Activated T-helper 9 cell treated with anti-CD3 and anti-CD28 coated beads, Interleukin-2, amount 50 U/mL, for 16 hours (primary cell): ENCODE measurements around the gene DNPEP.

ENCODE experiments used
- DNase-seq: peaks from one replicate; pipeline ENCODE4 v3.0.0-alpha.2; 2020; ENCODE audit warnings: low read depth

Gene DNPEP

DNA sequence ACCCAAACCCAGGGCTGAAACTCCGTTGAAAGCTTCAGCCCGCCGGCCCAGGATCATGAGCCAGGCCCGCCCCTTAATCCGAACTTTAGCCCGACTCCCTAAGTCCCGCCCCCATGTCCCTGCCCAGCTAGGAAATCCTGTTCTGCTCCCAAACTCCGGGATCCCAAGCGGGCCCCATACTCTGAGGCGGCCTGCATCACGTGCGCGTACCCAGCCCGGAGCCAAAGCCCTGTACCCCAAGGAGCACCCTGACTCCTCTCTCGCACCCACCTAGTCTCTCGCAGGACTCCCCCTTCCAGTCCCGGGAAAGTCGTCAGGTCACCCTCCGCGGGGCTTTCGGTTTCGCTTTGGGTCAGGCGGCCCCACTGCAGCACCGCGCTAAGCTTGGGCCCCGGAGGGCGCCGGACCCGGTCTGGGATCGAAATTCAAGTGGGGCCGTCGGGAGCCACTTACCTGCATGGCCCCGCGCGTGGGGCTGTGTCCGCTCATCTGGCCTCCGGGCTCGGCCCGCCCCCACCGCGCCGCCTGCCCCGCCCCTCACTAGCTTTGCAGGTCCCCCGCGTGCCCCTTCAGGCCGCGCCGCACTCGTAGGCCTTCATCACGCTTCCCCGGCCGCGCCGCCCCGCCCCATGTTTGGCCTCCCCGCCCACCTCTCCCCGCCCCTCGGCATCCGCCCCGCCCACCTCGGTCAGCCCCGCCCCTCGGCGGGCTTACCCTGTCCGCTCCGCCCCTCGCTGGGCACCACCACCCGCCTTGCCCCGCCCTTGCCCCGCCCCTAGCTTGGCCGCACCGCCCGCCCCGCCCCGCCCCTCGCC is at the start of gene DNPEP:
DNPEP (minus strand) TSS at position 607 of the 815 bp plus-strand sequence; CDS start at position 489, 118 bp downstream.
- DNase-seq: peak; percentile 94

DNA sequence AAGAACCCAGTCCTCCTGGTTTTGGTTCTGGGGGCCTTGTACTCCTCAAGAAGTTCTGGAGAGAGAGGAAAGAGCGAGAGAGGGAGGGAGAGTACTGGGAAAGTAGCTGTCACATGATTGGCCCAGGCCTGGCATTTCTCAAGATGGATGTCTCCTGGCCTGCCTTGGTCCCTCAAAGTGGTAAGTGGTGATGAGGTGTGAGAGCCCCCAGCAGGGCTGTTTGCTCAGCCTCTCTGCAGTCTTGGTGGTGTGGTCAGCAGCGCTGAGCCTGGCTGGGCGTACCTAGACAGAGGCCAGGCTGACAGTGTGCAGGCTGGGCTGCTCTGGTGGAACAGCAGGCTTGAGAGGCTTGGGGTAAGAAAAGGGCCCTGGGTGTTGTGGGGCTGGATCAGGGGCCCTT is 49.4 kb upstream of the DNPEP start:
- no peak for DNase-seq

DNA sequence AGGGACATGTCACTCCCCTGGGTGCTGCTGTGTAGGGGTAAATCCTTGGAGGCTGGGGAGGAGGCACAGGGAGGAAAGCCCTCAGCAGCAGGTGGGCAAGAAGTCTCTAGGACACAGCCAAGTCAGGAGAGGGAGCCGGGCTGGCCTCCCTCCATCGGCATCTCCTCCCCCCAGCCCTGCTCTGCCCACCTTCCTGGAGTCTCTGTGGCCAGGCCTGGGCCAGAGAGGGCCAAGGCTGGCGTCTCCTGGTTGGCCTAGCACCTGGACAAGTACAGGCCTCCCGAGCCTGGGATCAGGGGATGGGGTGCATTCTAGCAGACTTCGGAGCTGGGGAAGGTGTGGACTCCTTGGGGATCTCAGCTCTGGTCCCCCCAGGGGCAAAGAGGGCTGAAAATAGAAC is 48.8 kb upstream of the DNPEP start:
- no peak for DNase-seq

DNA sequence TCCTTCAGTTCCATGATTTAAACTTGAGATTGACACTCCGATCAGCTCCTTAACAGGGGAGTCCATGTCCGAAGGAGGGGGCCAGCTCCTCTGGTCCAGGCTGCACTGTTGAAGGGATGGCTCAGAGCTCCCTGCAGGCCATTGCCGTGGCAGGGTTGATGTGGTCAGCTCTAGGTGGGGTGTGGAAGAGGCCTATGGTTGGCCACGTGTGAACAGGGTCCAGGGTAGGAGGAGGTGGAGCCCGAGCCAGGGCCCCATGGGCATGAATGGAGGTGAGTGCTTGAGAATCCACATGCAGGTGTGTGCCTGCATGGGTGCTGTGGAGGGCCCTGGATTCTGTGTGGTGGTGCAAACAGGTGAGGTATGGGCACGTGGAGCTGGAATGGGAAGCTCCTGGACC is 48.0 kb upstream of the DNPEP start:
- no peak for DNase-seq

DNA sequence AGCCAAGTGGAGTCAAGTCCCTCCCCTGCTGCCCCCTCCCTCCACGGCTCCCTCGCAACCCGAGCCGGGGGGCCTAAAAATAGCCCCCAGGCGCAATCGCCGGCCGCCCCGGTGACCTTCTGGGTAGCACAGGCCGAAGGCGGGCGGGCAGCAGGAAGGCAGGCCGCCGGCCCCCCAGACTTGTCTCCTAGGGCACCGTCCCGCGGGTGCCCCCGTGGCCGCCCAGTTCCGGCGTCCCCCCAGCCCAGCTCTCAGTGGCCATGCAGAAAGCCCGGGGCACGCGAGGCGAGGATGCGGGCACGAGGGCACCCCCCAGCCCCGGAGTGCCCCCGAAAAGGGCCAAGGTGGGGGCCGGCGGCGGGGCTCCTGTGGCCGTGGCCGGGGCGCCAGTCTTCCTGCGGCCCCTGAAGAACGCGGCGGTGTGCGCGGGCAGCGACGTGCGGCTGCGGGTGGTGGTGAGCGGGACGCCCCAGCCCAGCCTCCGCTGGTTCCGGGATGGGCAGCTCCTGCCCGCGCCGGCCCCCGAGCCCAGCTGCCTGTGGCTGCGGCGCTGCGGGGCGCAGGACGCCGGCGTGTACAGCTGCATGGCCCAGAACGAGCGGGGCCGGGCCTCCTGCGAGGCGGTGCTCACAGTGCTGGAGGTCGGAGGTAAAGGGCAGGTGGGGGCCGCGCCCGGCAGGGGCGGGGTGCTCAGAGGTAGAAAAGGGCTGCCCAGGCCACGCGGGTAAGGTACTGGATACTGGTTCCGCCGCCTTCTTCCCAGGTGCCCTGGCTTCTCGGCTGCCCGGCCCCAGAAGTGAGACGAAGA is 47.2 kb upstream of the DNPEP start, which contains the start of gene SPEG:
SPEG (plus strand) TSS at position 126 of the 808 bp plus-strand sequence; CDS start at position 261, 135 bp downstream.
- DNase-seq: no peak

DNA sequence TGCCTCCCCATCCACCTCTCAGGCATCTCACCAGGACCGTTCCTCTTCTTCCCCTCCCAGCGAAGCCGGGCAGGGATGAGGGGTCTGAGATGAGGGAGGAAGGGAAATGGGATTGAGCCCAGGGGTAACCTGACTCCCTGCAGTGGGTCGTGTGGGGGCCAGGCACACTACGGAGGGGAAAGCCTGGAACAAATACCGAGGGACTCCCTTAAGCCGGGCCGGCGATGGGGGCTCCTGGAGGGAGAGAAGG is 46.7 kb upstream of the DNPEP start:
- no peak for DNase-seq

DNA sequence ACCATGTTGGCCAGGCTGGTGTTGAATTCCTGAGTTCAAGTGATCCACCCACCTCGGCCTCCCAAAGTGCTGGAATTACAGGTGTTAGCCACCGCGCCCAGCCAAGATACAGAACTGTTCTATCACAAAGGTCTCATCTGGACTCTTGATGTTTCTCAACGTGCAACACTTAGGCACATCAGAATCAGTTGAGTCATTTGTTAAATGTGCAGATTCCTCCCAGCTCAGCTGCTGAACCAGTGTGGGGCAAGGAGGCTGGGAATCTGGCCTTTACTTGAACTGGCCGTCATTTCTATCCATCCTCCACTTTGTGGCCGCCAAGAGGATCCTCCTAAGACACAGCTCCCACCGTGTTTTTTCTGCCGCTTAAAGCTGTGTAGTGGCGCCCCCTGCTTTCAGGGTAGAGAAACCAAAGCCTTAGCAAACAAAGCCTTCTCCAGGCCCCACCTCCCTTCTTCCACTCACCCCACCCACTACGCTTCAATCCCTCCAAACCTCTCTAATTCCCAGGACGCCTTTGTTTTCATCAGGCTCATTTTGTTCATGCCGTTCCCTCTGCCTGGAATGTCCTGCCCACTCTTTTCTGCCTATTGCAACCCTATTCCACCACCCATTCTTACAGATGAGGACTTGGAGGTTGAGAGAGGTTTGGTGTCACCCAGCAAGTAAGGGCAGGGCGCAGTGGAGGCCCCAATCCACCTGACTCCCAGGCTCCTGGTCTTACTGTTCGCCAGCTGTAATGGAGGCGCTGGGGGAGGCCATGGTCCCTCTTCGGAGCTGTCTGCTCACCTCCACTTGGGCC is 46.2 kb upstream of the DNPEP start:
- no peak for DNase-seq

DNA sequence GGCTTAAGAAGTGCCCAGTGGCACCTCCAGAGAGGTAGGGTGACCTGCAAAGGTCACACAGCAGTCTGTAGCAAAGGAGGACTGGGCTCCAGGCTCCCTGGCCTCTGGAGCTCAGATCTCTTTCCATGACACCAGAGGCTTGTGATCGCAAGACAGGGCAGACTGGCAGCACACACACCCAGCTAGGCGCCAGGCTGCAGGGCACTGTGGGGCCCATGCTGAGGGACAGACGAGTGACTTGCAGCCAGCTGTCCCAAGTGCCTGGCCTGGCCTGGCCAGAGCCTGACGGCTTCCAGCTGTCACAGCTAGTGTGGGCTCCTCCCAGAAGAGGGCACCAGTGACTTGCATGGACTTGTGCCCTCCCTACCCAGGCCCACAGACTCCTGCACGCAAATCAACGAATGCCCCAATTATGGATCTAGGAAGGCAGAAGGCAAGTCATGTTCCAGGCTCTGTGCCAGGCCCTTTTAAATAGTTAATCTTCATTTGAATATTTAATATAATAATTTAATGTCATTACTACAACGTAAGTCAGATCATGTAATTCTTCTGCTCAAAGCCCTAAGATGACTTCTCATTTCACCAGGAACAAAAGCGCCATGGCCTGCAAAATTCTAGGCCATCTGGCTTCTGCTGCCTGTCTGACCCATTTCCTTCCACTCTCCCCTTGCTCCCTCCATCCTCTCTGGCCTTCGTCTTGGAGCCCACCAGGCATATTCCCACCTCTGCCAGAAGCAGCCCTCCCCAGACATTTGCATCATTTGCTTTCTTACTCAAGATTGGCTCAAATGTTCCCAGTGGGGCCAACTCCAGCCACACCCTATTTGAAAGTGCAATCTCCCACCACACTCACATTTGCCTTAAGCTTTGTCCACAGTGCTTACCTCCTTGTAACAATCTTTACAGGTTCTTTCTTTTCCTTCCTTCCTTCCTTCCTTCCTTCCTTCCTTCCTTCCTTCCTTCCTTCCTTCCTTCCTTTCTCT is 43.2 kb upstream of the DNPEP start:
- no peak for DNase-seq

DNA sequence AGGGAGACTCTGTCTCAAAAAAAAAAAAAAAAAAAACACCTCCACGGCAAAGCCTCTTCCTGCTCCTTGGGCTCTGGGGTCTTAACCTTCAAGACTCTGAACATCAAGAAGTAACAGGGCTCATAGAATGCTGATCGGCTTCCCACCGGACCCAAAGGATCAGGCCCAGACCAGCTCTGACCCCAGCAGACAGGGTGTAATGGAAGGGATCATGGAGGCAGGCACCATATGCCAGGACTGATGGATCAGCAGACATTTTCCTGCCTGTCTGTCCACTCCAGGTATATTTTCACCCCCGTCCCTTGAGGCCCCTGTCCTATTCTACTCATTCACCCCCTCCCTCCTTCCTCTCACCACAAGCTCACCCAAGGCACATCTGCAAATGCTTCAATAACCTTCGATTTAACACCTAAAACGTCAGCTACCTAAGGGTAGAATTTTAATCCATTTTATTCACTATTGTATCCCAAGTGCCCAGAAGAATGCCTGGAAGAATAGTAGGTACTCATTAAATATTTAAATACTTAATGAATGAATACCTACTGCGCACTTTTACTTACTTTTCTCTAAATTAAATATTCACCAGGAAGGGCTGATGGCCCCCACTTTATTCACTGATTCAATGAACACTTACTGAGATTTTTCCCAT is 42.4 kb upstream of the DNPEP start:
- DNase-seq: no peak

DNA sequence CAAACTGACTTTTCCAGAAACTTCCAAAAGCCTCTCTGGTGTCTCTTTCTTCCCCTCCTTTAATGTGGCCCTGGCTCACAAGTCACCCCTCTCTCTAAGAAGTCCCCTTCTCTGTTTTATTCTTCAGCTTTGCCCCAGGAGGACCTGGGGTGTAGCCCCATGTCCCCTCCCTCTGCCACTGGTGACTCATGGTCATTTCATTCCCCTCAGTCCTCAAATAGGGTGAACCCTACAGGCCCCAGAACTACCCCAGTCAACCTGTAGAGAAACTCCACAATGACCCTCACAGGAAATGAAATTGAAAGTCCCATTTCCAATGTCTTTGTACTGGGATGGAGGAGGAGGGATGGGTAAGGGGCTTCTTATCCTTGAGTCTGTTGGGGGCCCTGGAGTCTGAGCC is 40.8 kb upstream of the DNPEP start:
- DNase-seq: no peak

DNA sequence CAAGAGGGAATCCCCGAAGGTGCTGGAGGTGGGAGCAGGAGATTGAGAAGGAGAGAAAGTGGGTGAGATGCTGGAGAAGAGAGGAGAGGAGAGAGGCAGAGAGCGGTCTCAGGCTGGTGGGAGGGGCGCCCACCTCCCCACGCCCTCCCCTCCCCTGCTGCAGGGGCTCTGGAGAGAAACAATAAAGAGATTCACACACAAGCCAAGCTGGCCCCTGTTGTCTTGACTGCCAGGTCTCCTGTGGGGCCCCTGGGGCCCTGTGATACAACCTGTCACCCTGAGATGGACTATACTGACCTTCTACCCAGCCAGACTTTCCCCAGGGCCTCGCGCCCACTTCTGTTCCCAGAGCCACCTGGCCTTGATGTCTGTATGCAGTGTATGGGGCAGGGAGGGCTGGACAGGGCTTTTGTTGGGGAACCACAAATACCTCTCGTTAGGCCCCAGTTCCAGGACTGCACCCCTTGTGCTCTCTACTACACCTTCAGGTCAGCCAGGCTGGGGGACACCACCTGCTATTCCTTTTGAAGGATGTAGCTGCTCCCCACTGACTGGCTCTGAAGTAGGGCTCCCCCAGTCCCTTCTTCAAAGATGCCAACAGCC is 38.9 kb upstream of the DNPEP start:
- DNase-seq: no peak

DNA sequence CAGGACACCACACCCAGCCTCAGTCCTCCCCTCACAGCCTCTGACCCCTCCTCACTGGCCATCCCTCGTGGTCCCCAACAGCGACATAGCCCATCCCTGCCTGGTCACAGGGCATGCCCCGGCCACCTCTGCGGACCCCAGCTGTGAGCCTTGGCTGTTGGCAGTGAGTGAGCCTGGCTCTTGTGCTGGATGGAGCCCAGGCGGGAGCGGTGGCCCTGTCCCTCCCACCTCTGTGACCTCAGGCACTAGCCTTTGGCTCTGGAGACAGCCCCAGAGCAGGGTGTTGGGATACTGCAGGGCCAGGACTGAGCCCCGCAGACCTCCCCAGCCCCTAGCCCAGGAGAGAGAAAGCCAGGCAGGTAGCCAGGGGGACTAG is 38.3 kb upstream of the DNPEP start:
- no peak for DNase-seq

DNA sequence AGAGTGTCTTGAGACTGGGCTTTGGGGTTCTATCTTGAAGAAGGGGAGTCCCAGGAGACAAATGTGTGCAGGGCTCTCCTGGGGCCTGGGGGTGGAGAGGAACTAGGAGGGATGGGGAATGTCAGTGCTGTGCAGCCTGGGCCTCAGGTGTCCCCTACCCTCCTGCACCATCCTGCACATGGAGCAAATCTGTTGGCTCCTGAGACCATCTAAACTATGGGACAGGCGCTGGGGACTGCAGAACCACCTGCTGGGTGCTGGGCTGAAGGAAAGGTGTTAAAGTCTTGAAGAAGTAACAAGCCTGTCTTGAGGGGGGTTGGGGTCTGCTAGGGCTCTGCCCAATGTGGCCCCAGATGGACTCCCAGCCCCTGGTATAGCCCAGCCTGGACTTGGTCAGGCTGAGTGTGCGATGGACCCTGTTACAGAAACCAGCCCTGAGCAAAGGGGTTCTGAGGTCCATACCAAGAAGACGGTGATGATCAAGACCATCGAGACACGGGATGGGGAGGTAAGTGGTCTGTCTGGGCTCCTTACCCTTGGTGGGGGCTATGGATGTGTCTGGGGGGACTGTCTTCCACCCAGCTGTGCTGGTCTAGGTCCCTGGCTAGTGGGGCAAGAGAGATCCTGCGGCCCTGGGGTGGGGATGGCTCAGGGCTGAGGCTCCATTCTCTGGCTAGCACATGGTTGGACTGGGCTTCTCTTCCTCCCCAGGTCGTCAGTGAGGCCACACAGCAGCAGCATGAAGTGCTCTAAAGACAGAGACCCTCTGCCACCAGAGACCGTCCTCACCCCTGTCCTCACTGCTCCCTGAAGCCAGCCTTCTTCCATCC is 37.7 kb upstream of the DNPEP start:
- no peak for DNase-seq

DNA sequence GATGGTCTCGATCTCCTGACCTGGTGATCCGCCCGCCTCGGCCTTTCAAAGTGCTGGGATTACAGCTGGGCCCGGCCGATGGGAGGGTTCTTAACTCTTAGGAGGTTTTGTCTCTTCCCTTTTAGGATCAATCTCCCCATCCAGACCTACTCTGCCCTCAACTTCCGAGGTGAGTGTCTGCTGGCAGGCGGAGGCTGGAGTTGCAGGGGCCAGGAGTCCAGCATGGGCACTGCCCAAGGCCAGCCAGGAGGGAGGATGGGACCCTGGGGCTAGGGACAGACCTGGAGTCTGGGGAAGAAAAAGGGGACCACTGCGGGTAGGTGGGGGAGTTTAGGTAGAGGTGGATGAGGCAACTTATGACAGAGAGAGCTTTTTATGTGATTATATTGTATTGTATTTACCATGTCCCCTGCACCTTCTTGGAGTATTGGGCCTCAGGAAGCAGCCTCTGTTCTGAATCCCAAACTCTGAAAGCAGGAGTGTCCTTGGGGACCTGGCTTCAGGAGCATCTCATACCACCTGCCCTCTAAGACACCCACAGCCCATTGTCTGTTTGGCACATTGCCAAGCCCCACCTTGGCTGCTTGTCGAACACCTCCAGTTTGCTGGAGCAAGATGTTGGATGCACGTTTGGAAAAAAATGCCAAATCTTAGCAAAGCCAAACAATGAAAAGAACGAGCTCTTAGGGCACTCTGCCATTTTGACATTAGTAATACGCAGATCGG is 36.1 kb upstream of the DNPEP start:
- DNase-seq: no peak

DNA sequence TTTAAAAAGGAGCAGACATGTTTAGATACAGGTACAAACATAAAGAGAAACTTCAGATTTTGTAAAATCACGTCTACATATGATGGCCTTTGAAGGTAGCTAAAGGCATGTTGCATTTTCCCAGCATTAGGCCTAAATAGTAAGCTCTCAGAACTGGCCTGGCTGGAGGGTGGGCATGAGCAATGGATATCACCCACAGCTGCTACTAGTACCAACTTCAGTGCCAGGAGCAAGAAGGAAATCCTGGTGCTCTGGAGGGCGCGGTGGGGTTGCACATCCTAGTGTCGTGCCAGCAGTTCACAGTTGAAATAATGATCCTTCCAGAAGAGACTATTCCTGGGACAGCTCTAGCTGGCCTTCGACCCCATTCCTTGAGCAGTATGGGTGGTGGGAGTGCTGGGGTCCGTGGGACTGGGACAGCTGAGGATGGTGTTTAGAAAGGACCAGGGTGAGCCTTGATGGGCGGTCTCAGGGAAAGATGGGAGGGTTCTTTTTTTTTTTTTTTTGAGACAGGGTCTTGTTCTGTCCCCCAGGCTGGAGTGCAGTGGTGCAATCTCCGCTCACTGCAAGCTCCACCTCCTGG is 35.3 kb upstream of the DNPEP start:
- no peak for DNase-seq

DNA sequence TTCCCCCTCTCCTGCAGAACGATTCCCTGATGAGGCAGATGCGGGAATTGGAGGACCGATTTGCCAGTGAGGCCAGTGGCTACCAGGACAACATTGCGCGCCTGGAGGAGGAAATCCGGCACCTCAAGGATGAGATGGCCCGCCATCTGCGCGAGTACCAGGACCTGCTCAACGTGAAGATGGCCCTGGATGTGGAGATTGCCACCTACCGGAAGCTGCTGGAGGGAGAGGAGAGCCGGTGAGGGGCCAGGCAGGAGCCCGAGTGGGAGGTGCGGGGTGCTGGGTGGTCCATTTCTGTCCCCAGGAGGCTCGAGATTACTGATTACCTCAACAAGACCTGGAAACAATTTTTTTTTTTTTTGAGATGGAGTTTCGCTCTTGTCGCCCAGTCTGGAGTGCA is 33.6 kb upstream of the DNPEP start:
- no peak for DNase-seq

DNA sequence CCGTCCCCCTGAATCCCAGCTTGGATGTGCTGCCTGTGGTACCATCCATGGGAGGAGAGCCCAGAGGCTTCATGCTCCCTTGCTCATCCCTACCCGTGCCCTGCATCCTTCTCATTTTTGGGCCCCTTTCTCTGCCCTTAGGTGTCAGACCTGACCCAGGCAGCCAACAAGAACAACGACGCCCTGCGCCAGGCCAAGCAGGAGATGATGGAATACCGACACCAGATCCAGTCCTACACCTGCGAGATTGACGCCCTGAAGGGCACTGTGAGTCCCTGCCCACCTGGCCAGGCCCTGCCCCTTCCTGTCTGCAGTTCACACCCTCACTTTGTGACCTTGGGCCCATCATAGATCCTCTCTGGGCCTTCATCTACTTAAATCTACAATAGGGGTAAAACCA is 33.0 kb upstream of the DNPEP start:
- no peak for DNase-seq

DNA sequence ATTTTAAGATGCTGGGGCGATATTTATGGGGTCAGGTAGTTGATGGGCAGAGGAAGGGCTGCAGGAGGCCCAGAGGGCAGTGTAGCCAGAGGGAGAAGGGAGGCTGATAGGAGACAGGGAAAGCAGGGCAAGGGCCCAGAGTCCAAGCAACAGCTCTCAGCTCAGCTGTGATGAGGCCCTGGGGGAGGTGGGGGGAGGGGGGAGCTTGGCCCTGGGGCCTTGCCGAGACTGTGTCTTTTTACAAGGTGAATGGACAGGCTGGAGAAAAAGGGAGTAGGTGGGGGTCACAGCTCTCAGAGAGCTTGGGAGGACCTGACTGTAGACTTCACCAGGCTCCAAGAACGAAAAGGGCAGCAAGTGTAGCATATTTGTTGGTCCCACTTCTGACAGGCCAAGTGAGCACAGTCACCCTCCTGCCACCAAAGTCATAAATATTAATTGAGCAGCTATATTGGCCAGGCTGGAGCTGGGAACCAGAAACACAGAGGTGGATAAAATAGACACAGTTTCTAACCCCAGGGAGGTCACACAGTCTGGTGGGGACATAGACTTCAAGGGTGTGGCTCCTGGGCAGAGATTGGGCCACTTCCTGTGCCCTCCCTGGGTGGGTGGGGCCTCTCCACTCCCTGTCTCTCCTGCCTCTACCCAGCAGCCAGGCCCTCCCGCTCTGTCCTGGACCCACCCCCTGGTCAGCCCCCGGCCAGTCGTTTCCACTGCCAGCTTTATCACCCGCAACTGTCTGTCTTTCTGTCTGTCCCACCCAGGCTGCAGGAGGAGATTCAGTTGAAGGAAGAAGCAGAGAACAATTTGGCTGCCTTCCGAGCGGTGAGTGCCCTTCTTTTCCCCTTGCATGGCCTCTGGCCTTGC is 31.9 kb upstream of the DNPEP start:
- no peak for DNase-seq
